GM18498 (cell line): ENCODE results near the gene MSANTD3.
"Not testable (repeated sequence)": the region's sequence is repeated elsewhere in the genome, so short reads cannot be mapped to it uniquely, and the experiment has no call there.

Experiments used
- ATAC-seq: cut with Tn5 transposase; IDR thresholded peaks from one replicate; pipeline ENCODE4 v1.9.1; 2021; ENCODE audit warnings: mild to moderate bottlenecking, moderate library complexity; ENCODE audit not compliant: unreplicated experiment

The MSANTD3 gene

GRCh38 chr9:100426530-100427365, at the start of gene MSANTD3:
TSS of gene MSANTD3 (plus strand) at chr9:100427143. CDS start at chr9:100441939, 14,796 bp downstream.
- peak; percentile 88 for ATAC-seq

- no peak for ATAC-seq
Measured at GRCh38 chr9:100379862-100380261, 47.1 kb upstream of the MSANTD3 start.

- not testable (repeated sequence) for ATAC-seq
Measured at GRCh38 chr9:100392989-100393388, 34.0 kb upstream of the MSANTD3 start.

GRCh38 chr9:100394032-100394695, 32.8 kb upstream of the MSANTD3 start:
- ATAC-seq: no peak

GRCh38 chr9:100394816-100395215, 32.1 kb upstream of the MSANTD3 start:
- no peak for ATAC-seq

- no peak for ATAC-seq
Measured at GRCh38 chr9:100396769-100397168, 30.2 kb upstream of the MSANTD3 start.

GRCh38 chr9:100397529-100398266, 29.2 kb upstream of the MSANTD3 start:
- ATAC-seq: no peak

- no peak for ATAC-seq
Measured at GRCh38 chr9:100401042-100401441, 25.9 kb upstream of the MSANTD3 start.

GRCh38 chr9:100406962-100407361, 20.0 kb upstream of the MSANTD3 start:
- no peak for ATAC-seq

GRCh38 chr9:100408546-100409175, 18.3 kb upstream of the MSANTD3 start:
- no peak for ATAC-seq

- ATAC-seq: no peak
Measured at GRCh38 chr9:100409176-100409556, 17.8 kb upstream of the MSANTD3 start.

GRCh38 chr9:100411472-100412283, 15.3 kb upstream of the MSANTD3 start:
- peak; percentile 100 for ATAC-seq

GRCh38 chr9:100413839-100414420, 13.0 kb upstream of the MSANTD3 start:
- no peak for ATAC-seq

- ATAC-seq: no peak
Measured at GRCh38 chr9:100417815-100418214, 9.1 kb upstream of the MSANTD3 start.

GRCh38 chr9:100419166-100419565, 7.8 kb upstream of the MSANTD3 start:
- ATAC-seq: no peak

GRCh38 chr9:100421116-100421515, 5.8 kb upstream of the MSANTD3 start:
- ATAC-seq: not testable (repeated sequence)

GRCh38 chr9:100425758-100426157, 1.2 kb upstream of the MSANTD3 start:
- ATAC-seq: no peak

GRCh38 chr9:100426189-100426529, 784 bp upstream of the MSANTD3 start:
- no peak for ATAC-seq

- peak; percentile 62 for ATAC-seq
Measured at GRCh38 chr9:100427366-100428263, 672 bp downstream of the MSANTD3 start.
